Measurements from ENCODE around the gene CDK5R2. TPM values are rescaled to one million over a fixed set of nuclear protein-coding genes. Genes with fewer than 3 reads are reported as not detected.
A peak's percentile ranks its signal among the peaks of the same experiment; 100 is the strongest.

Gene CDK5R2
- total RNA-seq, 2 experiments from 2014 or later, result not detected

DNA sequence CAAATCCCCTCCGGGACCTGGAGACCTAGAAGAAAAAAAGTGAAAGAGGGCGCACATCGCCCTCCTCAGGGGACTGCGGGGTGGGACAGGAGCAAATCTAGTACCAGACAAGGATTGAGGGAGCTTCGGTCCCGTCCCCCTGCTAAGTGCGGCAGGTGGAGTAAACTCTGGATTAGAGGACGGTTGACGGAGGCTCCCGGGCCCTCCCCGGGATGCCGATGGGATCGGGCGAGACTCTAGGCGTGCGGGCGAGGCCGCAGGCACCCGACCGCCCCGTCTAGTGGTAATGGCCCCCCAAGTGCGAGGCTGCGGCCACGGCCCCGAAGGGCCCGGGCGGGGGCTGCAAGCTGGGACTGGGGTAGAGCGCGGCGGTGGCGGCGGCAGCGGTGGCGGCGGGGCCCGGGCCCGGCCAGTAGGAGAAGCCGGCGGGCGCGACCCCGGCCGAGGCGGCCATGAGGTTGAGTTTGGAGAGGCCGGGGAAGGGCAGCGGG is 22.0 kb downstream of the CDK5R2 start:
- Mint-ChIP-seq H3K9me3 (no peaks in the 10 kb centered on the region), H3K4me1 (ENCODE audit: low read depth) (peaks cover 21% of the 10 kb centered on the region), H3K36me3 (ENCODE audit: low read depth) (no peaks in the 10 kb centered on the region), H3K27me3 (peaks cover 64% of the 10 kb centered on the region), H3K4me3 (peak overlapping the region; percentile 53), H3K27ac (no peak overlapping the region)
- POLR2A ChIA-PET, result interaction anchor here (1.7 kb wide), 1 partner anchor 15 kb away, joined by 6 read pairs; no protein-coding TSS in a partner anchor
- intact Hi-C loops (cut with micrococcal nuclease), result loop anchor here (5.0 kb wide), 1 partner anchor 124 kb away; the partner anchor contains the start of gene WNT6
- DNase-seq (no peak), ATAC-seq (no peak)
- CTCF ChIA-PET, result interaction anchor here (0.7 to 5.7 kb wide), 27 partner anchors 8 to 177 kb away, joined by 3 to 128 read pairs (median 8); partner anchors contain the start of genes CDK5R2, CRYBA2 and WNT10A
- TF ChIP-seq, protein P1, sequence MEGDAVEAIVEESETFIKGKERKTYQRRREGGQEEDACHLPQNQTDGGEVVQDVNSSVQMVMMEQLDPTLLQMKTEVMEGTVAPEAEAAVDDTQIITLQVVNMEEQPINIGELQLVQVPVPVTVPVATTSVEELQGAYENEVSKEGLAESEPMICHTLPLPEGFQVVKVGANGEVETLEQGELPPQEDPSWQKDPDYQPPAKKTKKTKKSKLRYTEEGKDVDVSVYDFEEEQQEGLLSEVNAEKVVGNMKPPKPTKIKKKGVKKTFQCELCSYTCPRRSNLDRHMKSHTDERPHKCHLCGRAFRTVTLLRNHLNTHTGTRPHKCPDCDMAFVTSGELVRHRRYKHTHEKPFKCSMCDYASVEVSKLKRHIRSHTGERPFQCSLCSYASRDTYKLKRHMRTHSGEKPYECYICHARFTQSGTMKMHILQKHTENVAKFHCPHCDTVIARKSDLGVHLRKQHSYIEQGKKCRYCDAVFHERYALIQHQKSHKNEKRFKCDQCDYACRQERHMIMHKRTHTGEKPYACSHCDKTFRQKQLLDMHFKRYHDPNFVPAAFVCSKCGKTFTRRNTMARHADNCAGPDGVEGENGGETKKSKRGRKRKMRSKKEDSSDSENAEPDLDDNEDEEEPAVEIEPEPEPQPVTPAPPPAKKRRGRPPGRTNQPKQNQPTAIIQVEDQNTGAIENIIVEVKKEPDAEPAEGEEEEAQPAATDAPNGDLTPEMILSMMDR (IDR thresholded peaks at IDR 0.05), result no peak

DNA sequence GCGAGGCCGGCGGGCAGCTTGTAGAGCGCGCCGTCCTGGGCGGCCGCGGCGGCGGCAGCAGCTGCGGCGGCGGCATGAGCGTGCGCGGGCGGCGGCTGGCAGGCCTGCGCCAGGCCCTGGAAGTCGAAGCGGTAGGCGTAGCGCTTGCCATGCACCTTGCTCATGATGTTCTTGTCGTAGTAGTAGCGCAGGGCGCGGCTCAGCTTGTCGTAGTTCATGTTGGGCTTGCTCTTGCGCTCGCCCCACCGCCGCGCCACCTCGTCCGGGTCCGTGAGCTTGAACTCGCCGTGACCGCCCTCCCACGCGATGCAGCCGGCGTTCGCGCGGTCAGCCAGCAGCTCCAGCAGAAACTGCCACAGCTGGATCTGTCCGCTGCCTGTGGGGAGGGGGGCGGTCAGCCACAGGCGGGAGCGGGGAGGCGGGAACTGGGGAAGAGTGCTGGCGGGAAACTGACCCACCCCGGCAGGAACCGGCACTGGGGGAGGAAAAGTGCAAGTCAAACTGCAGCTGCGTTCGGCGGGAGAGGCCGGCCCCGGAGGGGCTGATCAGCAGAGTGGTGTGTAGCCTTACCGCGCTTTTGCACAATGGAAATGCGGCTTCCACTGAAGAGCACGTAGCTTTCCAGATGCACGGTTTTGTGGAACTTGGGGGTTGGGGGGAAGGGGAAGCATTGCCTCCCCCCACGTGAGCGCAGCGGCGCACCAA is 22.6 kb downstream of the CDK5R2 start:
- Mint-ChIP-seq H3K4me1 (ENCODE audit: low read depth) (peaks cover 21% of the 10 kb centered on the region), H3K4me3 (peak overlapping the region; percentile 17), H3K36me3 (ENCODE audit: low read depth) (no peaks in the 10 kb centered on the region), H3K27me3 (peaks cover 67% of the 10 kb centered on the region), H3K9me3 (no peaks in the 10 kb centered on the region), H3K27ac (no peak overlapping the region)
- POLR2A ChIA-PET, result interaction anchor here (0.8 kb wide), 1 partner anchor 13 kb away, joined by 3 read pairs; no protein-coding TSS in a partner anchor
- ATAC-seq, result peak; percentile 25
- DNase-seq, result peak; percentile 61
- CTCF ChIA-PET, result interaction anchor here (0.7 to 5.7 kb wide), 25 partner anchors 11 to 172 kb away, joined by 3 to 128 read pairs (median 8); partner anchors contain the start of genes CDK5R2, CRYBA2 and WNT10A
- TF ChIP-seq, protein P1 (IDR thresholded peaks at IDR 0.05), result no peak
- intact Hi-C loops (cut with micrococcal nuclease), result loop anchor here (5.0 kb wide), 1 partner anchor 125 kb away; the partner anchor contains the start of gene WNT6

DNA sequence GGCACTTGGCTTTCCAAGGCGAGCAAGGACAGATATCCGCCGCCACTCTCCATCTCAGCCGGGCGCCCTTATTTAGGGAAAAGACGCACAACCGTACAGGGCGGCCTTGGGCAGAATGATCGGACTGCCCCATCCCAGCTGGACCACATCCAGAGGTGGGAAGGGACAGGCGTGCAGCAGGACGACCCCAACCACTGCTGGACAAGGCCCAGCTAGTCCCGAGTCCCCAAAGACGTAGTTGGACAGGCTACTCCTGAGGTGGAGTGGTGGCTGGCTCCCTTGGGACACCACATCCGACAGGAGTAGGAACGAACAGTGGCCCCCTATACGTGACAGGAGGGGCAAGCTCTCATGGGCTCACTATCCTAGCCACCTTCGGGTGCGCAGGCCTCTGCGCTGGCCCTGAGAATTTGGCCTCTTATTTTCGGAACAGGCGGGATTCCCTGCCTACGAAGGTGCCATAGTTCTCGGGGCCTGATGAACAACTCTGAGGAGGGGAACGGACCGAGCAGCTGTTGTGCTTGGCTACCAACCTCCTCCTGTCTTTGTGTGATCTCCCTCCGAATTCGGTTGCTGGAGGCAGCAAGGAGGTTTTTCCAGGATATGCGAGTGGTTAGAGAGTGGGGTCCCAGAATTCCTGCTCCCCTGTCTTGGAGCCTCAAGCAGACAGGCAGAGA is 23.3 kb downstream of the CDK5R2 start:
- ChIA-PET CTCF (interaction anchor here (1.1 to 5.7 kb wide), 16 partner anchors 11 to 277 kb away, joined by 3 to 128 read pairs (median 10); partner anchors contain the start of genes CRYBA2 and WNT10A), POLR2A (interaction anchor here (0.8 kb wide), 1 partner anchor 13 kb away, joined by 3 read pairs; no protein-coding TSS in a partner anchor)
- H3K27ac Mint-ChIP-seq, result no peak overlapping the region
- no peaks in the 10 kb centered on the region for H3K36me3 Mint-ChIP-seq (ENCODE audit: low read depth)
- peak overlapping the region; percentile 17 for H3K4me3 Mint-ChIP-seq
- H3K27me3 Mint-ChIP-seq, result peaks cover 69% of the 10 kb centered on the region
- intact Hi-C loops (cut with micrococcal nuclease), result loop anchor here (5.0 kb wide), 1 partner anchor 125 kb away; the partner anchor contains the start of gene WNT6
- TF ChIP-seq, protein P1 (IDR thresholded peaks at IDR 0.05), result no peak
- ATAC-seq (no peak), DNase-seq (no peak)
- H3K4me1 Mint-ChIP-seq (ENCODE audit: low read depth), result peaks cover 21% of the 10 kb centered on the region
- H3K9me3 Mint-ChIP-seq, result no peaks in the 10 kb centered on the region

DNA sequence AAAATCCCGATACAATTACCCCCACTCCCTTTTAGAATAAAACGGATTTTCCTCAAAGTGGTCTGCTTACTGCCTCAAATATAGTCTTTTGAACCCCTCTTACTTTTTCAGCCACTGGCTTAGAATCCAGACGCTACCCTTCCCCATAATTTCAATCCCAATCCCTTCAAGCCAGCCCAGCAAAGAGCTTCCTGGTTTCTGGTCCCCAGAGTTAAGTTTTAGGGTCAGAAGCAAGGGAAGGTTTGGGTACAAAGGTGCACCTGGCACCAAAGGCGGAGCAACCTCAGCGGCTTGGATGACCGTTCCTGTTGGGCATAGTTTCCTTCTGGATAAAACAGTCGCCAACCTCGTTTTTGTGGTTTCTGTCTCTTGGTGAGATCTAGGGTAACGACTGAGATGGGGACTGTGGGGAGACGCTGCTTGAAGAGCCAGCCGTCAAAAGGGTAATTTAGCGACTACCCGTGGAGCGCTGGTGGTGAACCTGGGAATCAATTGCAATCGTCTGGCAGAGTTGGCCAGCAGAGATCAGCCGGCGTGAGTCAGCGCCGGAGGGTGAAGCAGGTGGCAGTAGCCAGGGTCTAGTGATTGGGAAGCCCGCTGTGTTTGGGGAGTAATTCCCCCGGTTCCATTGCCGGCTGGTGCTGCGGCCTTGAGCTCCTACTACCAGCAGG is 23.9 kb downstream of the CDK5R2 start:
- DNase-seq (no peak), ATAC-seq (no peak)
- intact Hi-C loops (cut with micrococcal nuclease), result loop anchor here (5.0 kb wide), 1 partner anchor 126 kb away; the partner anchor contains the start of gene WNT6
- H3K36me3 Mint-ChIP-seq (ENCODE audit: low read depth), result no peaks in the 10 kb centered on the region
- ChIA-PET POLR2A (no interaction called here), CTCF (interaction anchor here (0.9 to 5.7 kb wide), 12 partner anchors 8 to 277 kb away, joined by 3 to 128 read pairs (median 4); partner anchors contain the start of gene CRYBA2)
- H3K9me3 Mint-ChIP-seq, result no peaks in the 10 kb centered on the region
- H3K4me3 Mint-ChIP-seq, result no peak overlapping the region
- peaks cover 69% of the 10 kb centered on the region for H3K27me3 Mint-ChIP-seq
- TF ChIP-seq, protein P1 (IDR thresholded peaks at IDR 0.05), result no peak
- peaks cover 21% of the 10 kb centered on the region for H3K4me1 Mint-ChIP-seq (ENCODE audit: low read depth)
- no peak overlapping the region for H3K27ac Mint-ChIP-seq
